PFSK-1 (cell line): ENCODE results near the gene MAST2.

Experiments
- FOXP2 ChIP-seq: optimal IDR thresholded peaks from 2 replicates; pipeline ENCODE3; 2011; ENCODE audit warnings: borderline replicate concordance, control low read depth, inconsistent platforms; ENCODE audit not compliant: insufficient read depth; ENCODE audit errors: extremely low read length, extremely low read depth
- POLR2AphosphoS5 ChIP-seq: IDR thresholded peaks from 2 replicates; pipeline ENCODE4 v1.6.1; 2012; ENCODE audit warnings: low read depth, mild to moderate bottlenecking, control low read depth, low read length, moderate library complexity
- REST ChIP-seq, 2 experiments: IDR thresholded peaks; 2 replicates each; pipeline versions ENCODE4 v1.6.1 to v1.8.0; 2011 to 2012; ENCODE audit warnings: low read depth in 2 of 2, low read length in 2 of 2, control low read depth in 1 of 2, inconsistent platforms in 1 of 2, mild to moderate bottlenecking in 1 of 2, moderate library complexity in 1 of 2; ENCODE audit not compliant: insufficient read depth in 1 of 2
- SIN3A ChIP-seq: IDR thresholded peaks from 2 replicates; pipeline ENCODE4 v1.6.1; 2012; ENCODE audit warnings: mild to moderate bottlenecking, low read length, moderate library complexity, borderline replicate concordance; ENCODE audit not compliant: insufficient read depth
- TAF1 ChIP-seq: IDR thresholded peaks from 2 replicates; pipeline ENCODE4 v1.6.1; 2012; ENCODE audit warnings: low read length, control low read depth, borderline replicate concordance; ENCODE audit not compliant: insufficient read depth

Gene MAST2

GRCh38 chr1:45769261-45769932 is 34.0 kb upstream of the MAST2 start:
- TF ChIP-seq FOXP2 (no peak), SIN3A (no peak), POLR2AphosphoS5 (no peak), REST (IDR thresholded peaks at IDR 0.05; ENCODE audit: insufficient read depth in 1 of 2, low read depth in 2 of 2, low read length in 2 of 2) (no peak), TAF1 (no peak)

- TF ChIP-seq POLR2AphosphoS5 (no peak), REST (IDR thresholded peaks at IDR 0.05; ENCODE audit: insufficient read depth in 1 of 2, low read depth in 2 of 2, low read length in 2 of 2) (no peak), TAF1 (no peak), FOXP2 (no peak), SIN3A (no peak)
Measured at GRCh38 chr1:45772971-45773370, 30.4 kb upstream of the MAST2 start.

- no peak for TF ChIP-seq SIN3A
Measured at GRCh38 chr1:45775794-45776193, 27.6 kb upstream of the MAST2 start.

- no peak for TF ChIP-seq TAF1
- no peak for TF ChIP-seq POLR2AphosphoS5
- no peak for TF ChIP-seq FOXP2
- no peak for TF ChIP-seq REST (IDR thresholded peaks at IDR 0.05; ENCODE audit: insufficient read depth in 1 of 2, low read depth in 2 of 2, low read length in 2 of 2)
- TF ChIP-seq SIN3A: no peak
Measured at GRCh38 chr1:45785583-45785982, 17.8 kb upstream of the MAST2 start.

- TF ChIP-seq FOXP2 (no peak), POLR2AphosphoS5 (no peak), TAF1 (no peak), REST (IDR thresholded peaks at IDR 0.05; ENCODE audit: insufficient read depth in 1 of 2, low read depth in 2 of 2, low read length in 2 of 2) (no peak), SIN3A (no peak)
Measured at GRCh38 chr1:45787905-45788304, 15.5 kb upstream of the MAST2 start.
